Mesenchymal stem cell (in vitro differentiated cells and primary cell): ENCODE results near the gene LUZP2.
A peak's percentile ranks its signal among the peaks of the same experiment; 100 is the strongest.

ENCODE experiments used
- DNase-seq: peaks from one replicate; pipeline ENCODE4 v3.0.0-alpha.2; 2013
- H2AFZ ChIP-seq: one replicate; pipeline ENCODE4 v1.6.1; 2013; ENCODE audit warnings: low read depth, mild to moderate bottlenecking, control low read depth, inconsistent platforms, low read length, moderate library complexity
- H2AK5ac ChIP-seq: 2 replicates; pipeline ENCODE4 v1.6.1; 2013; ENCODE audit warnings: low read length, moderate library complexity, mild to moderate bottlenecking, inconsistent platforms; ENCODE audit not compliant: severe bottlenecking
- H2BK120ac ChIP-seq: one replicate; pipeline ENCODE4 v1.6.1; 2013; ENCODE audit warnings: low read depth, mild to moderate bottlenecking, inconsistent platforms, low read length, moderate library complexity
- H2BK12ac ChIP-seq, 2 experiments: one replicate each; pipeline ENCODE4 v1.6.1; 2013; ENCODE audit warnings: inconsistent platforms in 2 of 2, low read length in 2 of 2, mild to moderate bottlenecking in 2 of 2, moderate library complexity in 2 of 2, control low read depth in 1 of 2
- H2BK15ac ChIP-seq: one replicate; pipeline ENCODE4 v1.6.1; 2013; ENCODE audit warnings: mild to moderate bottlenecking, low read depth, inconsistent platforms; ENCODE audit not compliant: poor library complexity, severe bottlenecking
- H2BK5ac ChIP-seq: 2 replicates; pipeline ENCODE4 v1.6.1; 2013; ENCODE audit warnings: low read depth, mild to moderate bottlenecking, low read length, control low read depth, inconsistent platforms; ENCODE audit not compliant: poor library complexity, severe bottlenecking
- H3K14ac ChIP-seq, 2 experiments: one replicate each; pipeline ENCODE4 v1.6.1; 2013; ENCODE audit warnings: inconsistent platforms in 2 of 2, low read length in 2 of 2, control low read depth in 1 of 2, mild to moderate bottlenecking in 1 of 2, moderate library complexity in 1 of 2
- H3K18ac ChIP-seq, 2 experiments: one replicate each; pipeline ENCODE4 v1.6.1; 2013; ENCODE audit warnings: inconsistent platforms in 2 of 2, low read length in 2 of 2, control low read depth in 1 of 2, low read depth in 1 of 2, mild to moderate bottlenecking in 1 of 2
- H3K23ac ChIP-seq, 2 experiments: one replicate each; pipeline ENCODE4 v1.6.1; 2013; ENCODE audit warnings: inconsistent platforms in 2 of 2, low read length in 2 of 2, mild to moderate bottlenecking in 2 of 2, moderate library complexity in 2 of 2, control low read depth in 1 of 2
- H3K27ac ChIP-seq: 2 replicates; pipeline ENCODE4 v1.5.1; 2013; ENCODE audit warnings: mild to moderate bottlenecking, moderate library complexity, low read length, control low read depth, inconsistent platforms; ENCODE audit not compliant: poor library complexity, severe bottlenecking
- H3K27me3 ChIP-seq, 2 experiments: 2 replicates each; pipeline versions ENCODE4 v1.6.1 to v1.7.0; 2013; ENCODE audit warnings: low read length in 2 of 2, mild to moderate bottlenecking in 2 of 2, moderate library complexity in 2 of 2, control low read depth in 1 of 2, inconsistent platforms in 1 of 2; ENCODE audit not compliant: control insufficient read depth in 1 of 2, insufficient read depth in 1 of 2
- H3K36me3 ChIP-seq, 2 experiments: 2 replicates each; pipeline versions ENCODE4 v1.6.1 to v1.7.0; 2013; ENCODE audit warnings: low read length in 2 of 2, control low read depth in 1 of 2, inconsistent platforms in 1 of 2, low read depth in 1 of 2, mild to moderate bottlenecking in 1 of 2; ENCODE audit not compliant: insufficient read depth in 2 of 2, control insufficient read depth in 1 of 2
- H3K4ac ChIP-seq, 2 experiments: one replicate each; pipeline ENCODE4 v1.6.1; 2013; ENCODE audit warnings: inconsistent platforms in 2 of 2, low read length in 2 of 2, mild to moderate bottlenecking in 2 of 2, moderate library complexity in 2 of 2, control low read depth in 1 of 2, low read depth in 1 of 2
- H3K4me1 ChIP-seq: 2 replicates; pipeline ENCODE4 v1.6.1; 2013; ENCODE audit warnings: low read depth, low read length, control low read depth; ENCODE audit not compliant: control insufficient read depth, insufficient read depth
- H3K4me2 ChIP-seq: 2 replicates; pipeline ENCODE4 v1.6.1; 2013; ENCODE audit warnings: low read length, mild to moderate bottlenecking, inconsistent platforms; ENCODE audit not compliant: poor library complexity, severe bottlenecking
- H3K4me3 ChIP-seq, 2 experiments: 2 replicates each; pipeline versions ENCODE4 v1.5.1 to v1.7.0; 2013; ENCODE audit warnings: low read length in 2 of 2, mild to moderate bottlenecking in 2 of 2, control low read depth in 1 of 2, low read depth in 1 of 2; ENCODE audit not compliant: insufficient read depth in 1 of 2
- H3K79me1 ChIP-seq: replicated peaks from 2 replicates; pipeline ENCODE4 v1.6.1; 2013; ENCODE audit warnings: mild to moderate bottlenecking, control low read depth, low read length, inconsistent platforms; ENCODE audit not compliant: poor library complexity, severe bottlenecking
- H3K9ac ChIP-seq: 2 replicates; pipeline ENCODE4 v1.7.0; 2013; ENCODE audit warnings: mild to moderate bottlenecking, low read length, moderate library complexity
- H3K9me3 ChIP-seq: 2 replicates; pipeline ENCODE4 v1.7.0; 2013; ENCODE audit warnings: mild to moderate bottlenecking, low read length; ENCODE audit not compliant: control insufficient read depth
- H4K8ac ChIP-seq: one replicate; pipeline ENCODE4 v1.6.1; 2013; ENCODE audit warnings: inconsistent platforms, mild to moderate bottlenecking, low read length, moderate library complexity
- H4K91ac ChIP-seq: one replicate; pipeline ENCODE4 v1.6.1; 2013; ENCODE audit warnings: mild to moderate bottlenecking, low read length, inconsistent platforms
- WGBS: methylation state at CpG from one replicate; pipeline ENCODE4 v1.1.7; 2013; ENCODE audit warnings: mixed read lengths; 5-methylcytosine and 5-hydroxymethylcytosine counted together

Gene LUZP2

DNA sequence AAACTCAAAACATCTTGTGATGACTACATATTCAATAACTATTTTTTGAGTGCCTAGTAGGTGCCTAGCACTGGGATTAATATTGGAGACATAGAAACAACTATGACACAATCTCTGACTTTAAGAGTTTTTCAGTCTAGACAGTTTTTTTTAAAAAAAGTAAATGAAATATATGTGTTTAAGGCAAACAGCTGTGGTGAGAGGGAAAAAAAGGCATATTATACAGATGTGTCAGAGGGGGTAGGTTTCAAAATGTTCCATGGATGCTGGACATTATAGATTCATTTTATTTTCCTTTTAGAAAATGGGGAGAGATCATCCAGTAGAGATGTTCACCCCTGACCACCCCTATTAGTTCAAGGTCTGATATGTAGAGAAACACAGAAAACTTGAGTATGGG lies 90.8 kb downstream of the LUZP2 start:
- H2BK120ac ChIP-seq, result no peak overlapping the region
- no peak overlapping the region for H3K27ac ChIP-seq
- no peak overlapping the region for H3K14ac ChIP-seq
- no peaks in the 10 kb centered on the region for H3K27me3 ChIP-seq
- no peaks in the 10 kb centered on the region for H3K79me1 ChIP-seq
- no peak overlapping the region for H3K4ac ChIP-seq
- no peak overlapping the region for H4K8ac ChIP-seq
- no peaks in the 10 kb centered on the region for H3K4me1 ChIP-seq
- H3K36me3 ChIP-seq, result no peaks in the 10 kb centered on the region
- no peak overlapping the region for H2AFZ ChIP-seq
- H4K91ac ChIP-seq, result no peak overlapping the region
- H3K18ac ChIP-seq, result no peak overlapping the region
- H2BK5ac ChIP-seq, result no peak overlapping the region
- H3K9me3 ChIP-seq, result no peaks in the 10 kb centered on the region
- H3K4me2 ChIP-seq, result no peak overlapping the region
- no peak overlapping the region for H2BK12ac ChIP-seq
- no peak overlapping the region for H2AK5ac ChIP-seq
- no peak overlapping the region for H3K4me3 ChIP-seq
- peak; percentile 22 for DNase-seq
- H2BK15ac ChIP-seq, result no peak overlapping the region
- no peak overlapping the region for H3K23ac ChIP-seq
- no peak overlapping the region for H3K9ac ChIP-seq

DNA sequence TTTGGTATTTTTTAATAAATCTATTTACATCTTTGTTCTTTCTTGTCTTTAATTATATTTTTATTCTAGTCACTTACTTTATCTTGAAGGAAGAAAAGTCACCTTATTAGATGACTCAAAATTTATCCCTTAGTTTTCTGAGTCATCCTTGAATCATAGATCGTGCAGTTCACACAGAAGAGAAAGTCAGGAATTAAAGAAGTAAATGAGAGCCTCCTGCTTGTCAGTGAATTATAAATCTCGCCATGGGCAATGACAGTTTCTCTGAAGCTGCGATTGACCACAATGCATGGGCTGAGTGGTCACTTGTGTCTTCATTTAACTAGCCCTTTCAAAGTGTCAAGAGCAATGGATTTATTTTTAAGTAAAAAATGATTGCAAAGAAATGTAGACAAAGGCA lies 91.2 kb downstream of the LUZP2 start:
- no peak overlapping the region for H2AFZ ChIP-seq
- H3K4me1 ChIP-seq, result no peaks in the 10 kb centered on the region
- no peak overlapping the region for H3K23ac ChIP-seq
- H3K27me3 ChIP-seq, result no peaks in the 10 kb centered on the region
- DNase-seq, result peak; percentile 63
- H3K79me1 ChIP-seq, result no peaks in the 10 kb centered on the region
- H3K18ac ChIP-seq, result no peak overlapping the region
- no peaks in the 10 kb centered on the region for H3K36me3 ChIP-seq
- H3K27ac ChIP-seq, result no peak overlapping the region
- no peaks in the 10 kb centered on the region for H3K9me3 ChIP-seq
- H2BK120ac ChIP-seq, result no peak overlapping the region
- peak overlapping the region; percentile 34 for H3K4me2 ChIP-seq
- H4K8ac ChIP-seq, result no peak overlapping the region
- no peak overlapping the region for H3K4ac ChIP-seq
- no peak overlapping the region for H3K14ac ChIP-seq
- no peak overlapping the region for H3K4me3 ChIP-seq
- no peak overlapping the region for H2BK15ac ChIP-seq
- no peak overlapping the region for H4K91ac ChIP-seq
- H2BK12ac ChIP-seq, result no peak overlapping the region
- no peak overlapping the region for H2BK5ac ChIP-seq
- H3K9ac ChIP-seq, result no peak overlapping the region
- 35% methylated on average over 3 of the region's 3 CpGs for whole genome bisulfite sequencing
- no peak overlapping the region for H2AK5ac ChIP-seq

DNA sequence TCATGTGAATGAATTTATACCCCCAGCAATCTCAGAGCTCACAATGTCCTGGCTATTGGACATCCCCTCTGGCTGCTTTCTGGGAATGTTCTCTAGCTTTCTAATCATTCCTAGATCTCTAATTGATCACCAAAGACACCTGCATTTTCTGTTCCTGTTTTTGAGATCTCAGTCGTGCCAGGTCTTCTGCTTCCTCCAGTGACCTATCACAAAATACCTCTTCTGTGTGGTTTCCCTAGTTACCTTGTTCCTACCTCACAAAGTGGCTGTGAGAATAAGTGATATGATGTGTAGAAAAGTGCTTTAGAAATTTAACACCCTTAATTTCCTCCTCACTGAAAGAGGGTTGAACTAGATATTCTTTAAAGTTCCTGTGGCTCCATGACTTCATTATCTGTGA lies 92.2 kb downstream of the LUZP2 start:
- Histone ChIP-seq H3K79me1 (no peaks in the 10 kb centered on the region), H3K9me3 (no peaks in the 10 kb centered on the region), H3K4me1 (no peaks in the 10 kb centered on the region), H2BK120ac (no peak overlapping the region), H2AFZ (no peak overlapping the region), H4K91ac (no peak overlapping the region), H3K4ac (no peak overlapping the region), H3K18ac (no peak overlapping the region), H2BK12ac (no peak overlapping the region), H2BK5ac (no peak overlapping the region), H3K27me3 (no peaks in the 10 kb centered on the region), H2BK15ac (no peak overlapping the region), H3K14ac (no peak overlapping the region), H3K27ac (no peak overlapping the region), H3K4me3 (no peak overlapping the region), H2AK5ac (no peak overlapping the region), H3K23ac (no peak overlapping the region), H3K36me3 (no peaks in the 10 kb centered on the region), H4K8ac (no peak overlapping the region), H3K9ac (no peak overlapping the region), H3K4me2 (no peak overlapping the region)
- WGBS, result no CpG with 5 or more reads among the region's 1 CpG
- DNase-seq, result no peak

DNA sequence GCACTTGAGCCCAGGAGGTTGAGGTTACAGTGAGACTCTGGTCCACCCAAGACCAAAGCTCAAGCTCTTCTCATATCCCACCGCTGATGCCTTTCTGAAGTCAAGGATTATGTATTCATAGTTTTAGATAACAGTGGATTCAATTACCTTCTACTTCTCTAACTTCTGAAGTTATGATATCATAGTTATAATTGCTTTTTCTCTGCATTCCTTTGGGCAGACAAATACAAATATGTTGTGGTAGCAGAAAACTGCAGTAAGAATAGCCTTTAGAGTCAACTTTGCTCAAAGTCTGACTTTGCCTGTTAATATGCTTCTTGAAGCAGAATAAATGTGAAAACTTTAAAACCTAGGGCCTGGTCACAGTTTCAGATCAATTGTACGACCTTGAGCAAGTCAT lies 94.4 kb downstream of the LUZP2 start:
- Histone ChIP-seq H4K8ac (no peak overlapping the region), H2BK15ac (no peak overlapping the region), H3K4ac (no peak overlapping the region), H2AK5ac (no peak overlapping the region), H3K18ac (no peak overlapping the region), H3K23ac (no peak overlapping the region), H3K4me2 (no peak overlapping the region), H3K27me3 (no peaks in the 10 kb centered on the region), H2BK120ac (no peak overlapping the region), H3K9ac (no peak overlapping the region), H3K79me1 (no peaks in the 10 kb centered on the region), H2AFZ (no peak overlapping the region), H3K4me3 (no peak overlapping the region), H3K36me3 (no peaks in the 10 kb centered on the region), H2BK12ac (no peak overlapping the region), H3K9me3 (no peaks in the 10 kb centered on the region), H4K91ac (no peak overlapping the region), H3K27ac (no peak overlapping the region), H3K4me1 (no peaks in the 10 kb centered on the region), H2BK5ac (no peak overlapping the region), H3K14ac (no peak overlapping the region)
- WGBS, result no CpG with 5 or more reads among the region's 2 CpGs
- DNase-seq, result no peak
